GM19328 (cell line): ENCODE data around the gene GNAT2.

Source experiments
- ATAC-seq: cut with Tn5 transposase; IDR thresholded peaks from one replicate; pipeline ENCODE4 v1.9.1; 2021; ENCODE audit warnings: mild to moderate bottlenecking, moderate library complexity; ENCODE audit not compliant: unreplicated experiment

The GNAT2 gene

GRCh38 chr1:109566982-109567381 is 52.4 kb downstream of the GNAT2 start:
- ATAC-seq: no peak

- no peak for ATAC-seq
These were observed 54.2 kb downstream of the GNAT2 start for GRCh38 chr1:109565241-109565640.

DNA sequence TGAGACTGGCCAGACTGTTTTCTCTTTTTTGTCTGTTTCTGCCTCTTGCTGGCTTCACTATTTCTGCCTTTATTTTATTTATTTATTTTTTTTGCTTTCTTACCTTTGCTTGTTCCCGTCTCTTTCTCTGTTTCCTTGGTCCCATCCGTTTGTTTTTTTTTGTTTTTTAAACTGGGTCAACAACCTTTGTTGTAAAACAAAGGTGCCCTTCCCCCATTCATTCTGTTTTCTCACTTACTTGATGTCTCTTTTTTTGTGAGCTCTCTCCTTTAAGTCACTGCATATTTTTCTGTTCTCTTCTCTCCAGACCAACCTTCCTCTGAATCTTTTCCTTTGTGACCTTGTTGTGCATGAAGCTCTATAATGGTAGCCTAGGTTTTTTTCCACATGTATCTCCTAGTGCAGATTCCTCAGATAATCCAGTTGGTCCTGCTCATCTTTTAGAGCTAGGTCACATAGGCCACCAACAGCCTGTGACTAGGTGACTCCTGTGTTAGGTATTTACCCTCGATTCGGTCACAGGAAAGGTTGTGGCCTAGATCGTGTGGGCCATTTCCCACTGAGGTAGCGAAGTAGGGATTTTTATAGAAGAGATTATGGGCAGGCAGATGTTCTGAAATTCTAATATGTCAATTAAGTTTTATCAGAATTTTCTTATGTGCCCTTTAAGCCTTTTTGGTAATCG is 55.1 kb downstream of the GNAT2 start:
- no peak for ATAC-seq

- ATAC-seq: no peak
These were observed 59.4 kb downstream of the GNAT2 start for GRCh38 chr1:109559995-109560394.

- ATAC-seq: no peak
These were observed 61.9 kb downstream of the GNAT2 start for GRCh38 chr1:109557520-109557919.

DNA sequence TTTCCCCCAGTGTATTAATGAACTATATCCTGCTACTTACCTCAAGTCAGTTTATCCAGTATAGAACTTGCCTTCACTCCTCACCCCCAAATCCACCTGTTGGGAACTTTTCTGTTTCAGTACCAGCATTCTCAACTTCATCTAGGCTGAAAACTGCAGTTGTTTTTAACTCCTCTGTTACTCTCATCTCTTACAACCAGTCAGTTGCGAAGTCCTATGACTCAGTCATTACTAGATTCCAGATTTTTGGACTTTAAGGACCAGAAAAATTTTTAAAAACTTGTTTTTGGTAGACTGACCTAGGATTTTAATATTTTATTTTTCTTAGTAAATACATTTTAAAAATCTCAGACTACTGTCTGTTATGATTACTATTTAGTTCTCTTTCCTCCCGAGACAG is 62.9 kb downstream of the GNAT2 start:
- ATAC-seq: no peak
